HCT116 (cell line): ENCODE measurements around the gene SLC44A4.

ENCODE experiments used
- EGR1 ChIP-seq: IDR thresholded peaks from 2 replicates; pipeline ENCODE4 v1.6.1; 2012; ENCODE audit warnings: low read depth
- EZH2 ChIP-seq: fragments of 200-600 bp; sonication (generic); IDR thresholded peaks from 2 replicates; pipeline ENCODE4 v1.6.1; 2017; ENCODE audit warnings: antibody characterized with exemption, mixed run types
- EZH2phosphoT487 ChIP-seq: fragments of 200-600 bp; IDR thresholded peaks from 2 replicates; pipeline ENCODE4 v1.6.1; 2018; ENCODE audit warnings: antibody characterized with exemption, borderline replicate concordance
- POLR2A ChIP-seq: IDR thresholded peaks from 2 replicates; pipeline ENCODE4 v1.7.0; 2011; ENCODE audit warnings: borderline replicate concordance; ENCODE audit not compliant: insufficient read depth, insufficient read length; ENCODE audit errors: extremely low read depth
- POLR2AphosphoS5 ChIP-seq: IDR thresholded peaks from 2 replicates; pipeline ENCODE4 v1.6.1; 2011; ENCODE audit warnings: mild to moderate bottlenecking, low read depth, low read length, moderate library complexity
- REST ChIP-seq: IDR thresholded peaks from 2 replicates; pipeline ENCODE4 v1.6.1; 2012; ENCODE audit warnings: low read depth
- TF ChIP-seq, protein P1 (sequence below), 3 experiments: fragments of 200-600 bp in 1 of 3; sonication (generic) in 1 of 3; IDR thresholded peaks in 2 of 3; conservative IDR thresholded peaks in 1 of 3; 2 replicates each; pipeline ENCODE4 v1.5.1; 2012 to 2017; ENCODE audit warnings: low read depth in 2 of 3, low read length in 2 of 3, antibody characterized with exemption in 1 of 3, borderline replicate concordance in 1 of 3, control low read depth in 1 of 3, mild to moderate bottlenecking in 1 of 3, mixed read lengths in 1 of 3, mixed run types in 1 of 3, moderate library complexity in 1 of 3; ENCODE audit not compliant: insufficient read depth in 1 of 3
- TF ChIP-seq, protein P2 (sequence below): IDR thresholded peaks from 2 replicates; pipeline ENCODE4 v1.6.1; 2012

DNA sequence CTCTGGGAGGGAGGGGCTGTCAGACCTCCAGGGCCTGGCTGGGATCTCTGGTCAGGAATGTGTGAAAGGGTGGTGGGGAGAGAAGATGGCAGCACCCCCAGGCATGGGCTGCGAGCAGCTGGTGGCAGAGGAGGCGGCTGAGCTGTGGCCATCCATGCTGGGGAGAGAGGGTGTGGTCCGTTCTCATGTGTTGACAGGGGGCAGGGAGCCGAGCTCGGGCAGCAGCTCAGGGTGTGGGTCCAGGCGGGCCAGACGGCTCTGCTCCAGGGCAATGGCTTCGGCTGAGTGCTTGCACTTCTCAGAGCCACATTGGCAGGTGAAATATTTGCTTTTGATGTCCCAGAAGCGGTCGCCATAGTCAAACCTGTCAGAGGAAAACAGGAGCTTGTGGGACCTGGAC is 1.1 kb upstream of the SLC44A4 start:
- TF ChIP-seq, protein P1, sequence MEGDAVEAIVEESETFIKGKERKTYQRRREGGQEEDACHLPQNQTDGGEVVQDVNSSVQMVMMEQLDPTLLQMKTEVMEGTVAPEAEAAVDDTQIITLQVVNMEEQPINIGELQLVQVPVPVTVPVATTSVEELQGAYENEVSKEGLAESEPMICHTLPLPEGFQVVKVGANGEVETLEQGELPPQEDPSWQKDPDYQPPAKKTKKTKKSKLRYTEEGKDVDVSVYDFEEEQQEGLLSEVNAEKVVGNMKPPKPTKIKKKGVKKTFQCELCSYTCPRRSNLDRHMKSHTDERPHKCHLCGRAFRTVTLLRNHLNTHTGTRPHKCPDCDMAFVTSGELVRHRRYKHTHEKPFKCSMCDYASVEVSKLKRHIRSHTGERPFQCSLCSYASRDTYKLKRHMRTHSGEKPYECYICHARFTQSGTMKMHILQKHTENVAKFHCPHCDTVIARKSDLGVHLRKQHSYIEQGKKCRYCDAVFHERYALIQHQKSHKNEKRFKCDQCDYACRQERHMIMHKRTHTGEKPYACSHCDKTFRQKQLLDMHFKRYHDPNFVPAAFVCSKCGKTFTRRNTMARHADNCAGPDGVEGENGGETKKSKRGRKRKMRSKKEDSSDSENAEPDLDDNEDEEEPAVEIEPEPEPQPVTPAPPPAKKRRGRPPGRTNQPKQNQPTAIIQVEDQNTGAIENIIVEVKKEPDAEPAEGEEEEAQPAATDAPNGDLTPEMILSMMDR (IDR thresholded peaks at IDR 0.05 in 2 of 3, conservative IDR thresholded peaks at IDR 0.05 in 1 of 3; ENCODE audit: borderline replicate concordance in 1 of 3, insufficient read depth in 1 of 3, low read depth in 2 of 3, low read length in 2 of 3), result no peak
- TF ChIP-seq, protein P2, sequence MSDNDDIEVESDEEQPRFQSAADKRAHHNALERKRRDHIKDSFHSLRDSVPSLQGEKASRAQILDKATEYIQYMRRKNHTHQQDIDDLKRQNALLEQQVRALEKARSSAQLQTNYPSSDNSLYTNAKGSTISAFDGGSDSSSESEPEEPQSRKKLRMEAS, result no peak
- TF ChIP-seq EZH2 (no peak), EZH2phosphoT487 (no peak), POLR2A (no peak), EGR1 (no peak), REST (no peak), POLR2AphosphoS5 (no peak)
